GM12872 (cell line): ENCODE measurements around the gene LMF2.

Experiments
- CTCF ChIP-seq: IDR thresholded peaks from 3 replicates; pipeline ENCODE4 v1.5.1; 2011; ENCODE audit warnings: low read depth, mild to moderate bottlenecking, low read length, moderate library complexity; ENCODE audit not compliant: insufficient read depth

The LMF2 gene

GRCh38 chr22:50506611-50507420 is 686 bp downstream of the LMF2 start:
- no peak for TF ChIP-seq CTCF

GRCh38 chr22:50505776-50506610 is 1.5 kb downstream of the LMF2 start:
- no peak for TF ChIP-seq CTCF

- TF ChIP-seq CTCF = no peak
Observed at GRCh38 chr22:50505276-50505775, 2.2 kb downstream of the LMF2 start.

- TF ChIP-seq CTCF = no peak
Observed at GRCh38 chr22:50504369-50505211, 2.9 kb downstream of the LMF2 start.

GRCh38 chr22:50503475-50504145 is 3.9 kb downstream of the LMF2 start:
- TF ChIP-seq CTCF = 0 out of 3 replicates have a peak, but pooled peaks have one; percentile 13

- TF ChIP-seq CTCF = no peak
Observed at GRCh38 chr22:50502628-50503474, 4.7 kb downstream of the LMF2 start.
